ENCODE measurements around the gene DNAJC2. TPM values are rescaled to one million over a fixed set of nuclear protein-coding genes. Genes with fewer than 3 reads are reported as not detected.
A peak's percentile ranks its signal among the peaks of the same experiment; 100 is the strongest.

Gene DNAJC2
- total RNA-seq, 1 donor from 2014 or later: 40.0 TPM

- H3K27me3 Mint-ChIP-seq (ENCODE audit: low read depth, unreplicated experiment): no peaks in the 10 kb centered on the region
- H3K36me3 Mint-ChIP-seq (ENCODE audit: low read depth, unreplicated experiment): no peaks in the 10 kb centered on the region
Measured at GRCh38 chr7:103373866-103374643, 29.5 kb upstream of the DNAJC2 start.

GRCh38 chr7:103369432-103369831 is 24.9 kb upstream of the DNAJC2 start:
- Histone ChIP-seq H3K9me3 (ENCODE audit: insufficient read depth, low read depth, low read length) (no peaks in the 10 kb centered on the region), H3K27me3 (ENCODE audit: insufficient read depth, low read length) (no peaks in the 10 kb centered on the region), H3K4me1 (ENCODE audit: insufficient read depth, low read length) (no peaks in the 10 kb centered on the region), H3K4me3 (ENCODE audit: insufficient read depth, low read depth, low read length) (no peak overlapping the region), H3K27ac (ENCODE audit: low read depth, low read length) (no peak overlapping the region), H2AFZ (ENCODE audit: low read depth, low read length) (no peak overlapping the region), H3K79me2 (ENCODE audit: insufficient read depth, low read length) (no peaks in the 10 kb centered on the region), H4K20me1 (ENCODE audit: insufficient read depth, low read length) (no peaks in the 10 kb centered on the region), H3K36me3 (ENCODE audit: insufficient read depth, low read length) (peaks cover 33% of the 10 kb centered on the region), H3K9ac (ENCODE audit: low read length) (no peak overlapping the region), H3K4me2 (ENCODE audit: low read length) (no peak overlapping the region)
- no peak for FAIRE-seq
- Mint-ChIP-seq H3K4me3 (ENCODE audit: unreplicated experiment) (no peak overlapping the region), H3K4me1 (ENCODE audit: low read depth, unreplicated experiment) (no peaks in the 10 kb centered on the region), H3K9me3 (ENCODE audit: unreplicated experiment) (no peaks in the 10 kb centered on the region), H3K36me3 (ENCODE audit: low read depth, unreplicated experiment) (no peaks in the 10 kb centered on the region), H3K27ac (ENCODE audit: unreplicated experiment) (no peak overlapping the region), H3K27me3 (ENCODE audit: low read depth, unreplicated experiment) (no peaks in the 10 kb centered on the region)
- no peak for DNase-seq (ENCODE audit: low read depth)
- no peak for TF ChIP-seq EZH2 (IDR thresholded peaks at IDR 0.05; ENCODE audit: insufficient read depth, low read length)
- no peak for TF ChIP-seq CTCF (IDR thresholded peaks at IDR 0.05; ENCODE audit: insufficient read depth, low read depth, low read length)

More at GRCh38 chr7:103373866-103374643, 29.5 kb upstream of the DNAJC2 start:
- peaks cover 4% of the 10 kb centered on the region for H3K36me3 ChIP-seq (ENCODE audit: insufficient read depth, low read length)
- no peaks in the 10 kb centered on the region for H3K9me3 ChIP-seq (ENCODE audit: insufficient read depth, low read depth, low read length)
- Mint-ChIP-seq H3K27ac (ENCODE audit: unreplicated experiment) (no peak overlapping the region), H3K9me3 (ENCODE audit: unreplicated experiment) (no peaks in the 10 kb centered on the region), H3K4me1 (ENCODE audit: low read depth, unreplicated experiment) (no peaks in the 10 kb centered on the region), H3K4me3 (ENCODE audit: unreplicated experiment) (no peak overlapping the region)
- DNase-seq (ENCODE audit: low read depth) (no peak), FAIRE-seq (no peak)
- H4K20me1 ChIP-seq (ENCODE audit: insufficient read depth, low read length): no peaks in the 10 kb centered on the region
- H3K4me2 ChIP-seq (ENCODE audit: low read length): no peak overlapping the region
- H3K4me1 ChIP-seq (ENCODE audit: insufficient read depth, low read length): no peaks in the 10 kb centered on the region
- no peak overlapping the region for H3K4me3 ChIP-seq (ENCODE audit: insufficient read depth, low read depth, low read length)
- H3K9ac ChIP-seq (ENCODE audit: low read length): no peak overlapping the region
- no peak overlapping the region for H2AFZ ChIP-seq (ENCODE audit: low read depth, low read length)
- no peak for TF ChIP-seq CTCF (IDR thresholded peaks at IDR 0.05; ENCODE audit: insufficient read depth, low read depth, low read length)
- no peak for TF ChIP-seq EZH2 (IDR thresholded peaks at IDR 0.05; ENCODE audit: insufficient read depth, low read length)
- no peaks in the 10 kb centered on the region for H3K79me2 ChIP-seq (ENCODE audit: insufficient read depth, low read length)
- peaks cover 4% of the 10 kb centered on the region for H3K27me3 ChIP-seq (ENCODE audit: insufficient read depth, low read length)
- no peak overlapping the region for H3K27ac ChIP-seq (ENCODE audit: low read depth, low read length)

GRCh38 chr7:103349805-103350204 is 5.2 kb upstream of the DNAJC2 start:
- no peak for TF ChIP-seq EZH2 (IDR thresholded peaks at IDR 0.05; ENCODE audit: insufficient read depth, low read length)
- TF ChIP-seq CTCF (IDR thresholded peaks at IDR 0.05; ENCODE audit: insufficient read depth, low read depth, low read length): no peak
- Mint-ChIP-seq H3K9me3 (ENCODE audit: unreplicated experiment) (no peaks in the 10 kb centered on the region), H3K36me3 (ENCODE audit: low read depth, unreplicated experiment) (no peaks in the 10 kb centered on the region), H3K4me3 (ENCODE audit: unreplicated experiment) (peak overlapping the region; percentile 98), H3K27ac (ENCODE audit: unreplicated experiment) (no peak overlapping the region), H3K4me1 (ENCODE audit: low read depth, unreplicated experiment) (peaks cover 10% of the 10 kb centered on the region), H3K27me3 (ENCODE audit: low read depth, unreplicated experiment) (no peaks in the 10 kb centered on the region)
- FAIRE-seq (no peak), DNase-seq (ENCODE audit: low read depth) (no peak)
- H3K4me1 ChIP-seq (ENCODE audit: insufficient read depth, low read length): peaks cover 7% of the 10 kb centered on the region
- no peak overlapping the region for H3K4me3 ChIP-seq (ENCODE audit: insufficient read depth, low read depth, low read length)
- H3K27ac ChIP-seq (ENCODE audit: low read depth, low read length): no peak overlapping the region
- H3K9me3 ChIP-seq (ENCODE audit: insufficient read depth, low read depth, low read length): no peaks in the 10 kb centered on the region
- no peak overlapping the region for H3K9ac ChIP-seq (ENCODE audit: low read length)
- peaks cover 45% of the 10 kb centered on the region for H4K20me1 ChIP-seq (ENCODE audit: insufficient read depth, low read length)
- H3K79me2 ChIP-seq (ENCODE audit: insufficient read depth, low read length): peaks cover 80% of the 10 kb centered on the region
- H2AFZ ChIP-seq (ENCODE audit: low read depth, low read length): no peak overlapping the region
- peaks cover 8% of the 10 kb centered on the region for H3K36me3 ChIP-seq (ENCODE audit: insufficient read depth, low read length)
- no peaks in the 10 kb centered on the region for H3K27me3 ChIP-seq (ENCODE audit: insufficient read depth, low read length)
- H3K4me2 ChIP-seq (ENCODE audit: low read length): peak overlapping the region; percentile 86

Data from astrocyte (in vitro differentiated cells and primary cell).